GM12872 (cell line): ENCODE data around the gene LPAR1.

Source experiments
- CTCF ChIP-seq: IDR thresholded peaks from 3 replicates; pipeline ENCODE4 v1.5.1; 2011; ENCODE audit warnings: low read depth, mild to moderate bottlenecking, low read length, moderate library complexity; ENCODE audit not compliant: insufficient read depth

Gene LPAR1

GRCh38 chr9:111013250-111013649, 25.0 kb downstream of the LPAR1 start:
- no peak for TF ChIP-seq CTCF

- no peak for TF ChIP-seq CTCF
These were observed 29.9 kb downstream of the LPAR1 start for GRCh38 chr9:111008158-111009075.

- no peak for TF ChIP-seq CTCF
These were observed 32.4 kb downstream of the LPAR1 start for GRCh38 chr9:111005746-111006470.

GRCh38 chr9:111004936-111005335, 33.3 kb downstream of the LPAR1 start:
- TF ChIP-seq CTCF = no peak

- no peak for TF ChIP-seq CTCF
These were observed 35.1 kb downstream of the LPAR1 start for GRCh38 chr9:111003182-111003581.

GRCh38 chr9:111001526-111001925, 36.7 kb downstream of the LPAR1 start:
- no peak for TF ChIP-seq CTCF

- no peak for TF ChIP-seq CTCF
These were observed 38.1 kb downstream of the LPAR1 start for GRCh38 chr9:111000202-111000601.
